Occipital lobe (tissue), 2 donors: Measurements from ENCODE around the gene ZNF462. TPM values are rescaled to one million over a fixed set of nuclear protein-coding genes. Genes with fewer than 3 reads are reported as not detected.
"Not testable (repeated sequence)": the region's sequence is repeated elsewhere in the genome, so short reads cannot be mapped to it uniquely, and the experiment has no call there.

Experiments used
- DNase-seq: peaks from one replicate; lab custom pipeline; 2025; lab: John Stamatoyannopoulos, UW
- total RNA-seq: library from RNA; depleted of rRNA; stranded (reverse); fragments of >200 nt; gene quantifications from one replicate; pipeline ENCODE4 v1.2.3, GENCODE V29; 2014

The ZNF462 gene
- total RNA-seq = 163 TPM

DNA sequence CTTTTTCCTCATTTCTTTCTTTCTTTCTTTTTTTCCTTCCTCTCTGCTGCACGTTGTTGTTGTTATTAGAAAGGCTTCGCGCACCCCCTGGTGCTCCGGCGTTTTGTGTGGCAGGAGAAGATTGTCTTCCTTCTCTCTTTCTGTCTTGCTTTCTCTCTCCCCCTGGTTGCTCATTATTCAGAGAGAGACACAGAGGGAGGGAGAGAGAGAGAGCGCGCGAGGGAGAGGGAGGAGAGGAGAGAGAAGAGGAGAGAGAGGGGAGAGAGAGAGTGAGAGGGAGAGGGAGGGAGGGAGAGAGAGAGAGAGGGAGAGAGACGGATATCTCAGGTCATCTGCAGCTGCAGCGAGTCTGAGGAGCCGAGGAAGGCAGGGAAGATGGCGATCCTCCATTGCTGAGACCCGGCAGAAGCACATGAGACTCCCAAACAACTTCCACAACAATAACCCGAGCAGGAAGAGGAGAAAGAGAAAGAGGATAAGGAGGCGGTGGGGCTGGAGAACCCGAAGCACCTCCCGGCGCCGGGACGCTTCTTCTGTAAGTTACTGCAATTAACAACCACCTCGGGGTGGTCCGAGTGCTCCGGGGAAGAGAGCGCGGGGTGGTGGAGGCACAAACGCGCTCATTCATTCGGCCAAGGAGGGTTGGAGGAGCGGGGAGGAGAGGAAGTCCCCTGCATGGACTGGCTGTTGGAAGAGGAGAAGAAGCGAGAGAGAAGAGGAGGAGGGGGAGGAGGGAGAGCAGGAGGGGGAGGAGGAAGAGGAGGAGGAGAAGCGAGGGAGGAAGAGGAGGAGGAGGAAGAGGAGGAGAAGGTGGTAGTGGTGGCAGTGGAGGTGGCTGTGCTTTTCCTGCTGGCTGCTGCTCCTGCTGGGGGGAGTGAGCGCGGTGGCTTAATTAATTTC is at the start of gene ZNF462:
ZNF462 (plus strand) TSS at position 346 of the 900 bp plus-strand sequence. CDS start 60,218 bp downstream, outside the sequence.
- peak; percentile 55 for DNase-seq

- DNase-seq = no peak
Observed at GRCh38 chr9:106816524-106816923, 46.4 kb upstream of the ZNF462 start.

GRCh38 chr9:106818034-106818433 is 44.9 kb upstream of the ZNF462 start:
- DNase-seq = no peak

GRCh38 chr9:106820866-106821265 is 42.1 kb upstream of the ZNF462 start:
- DNase-seq = no peak

GRCh38 chr9:106828070-106828469 is 34.9 kb upstream of the ZNF462 start:
- DNase-seq = no peak

GRCh38 chr9:106828965-106829364 is 34.0 kb upstream of the ZNF462 start:
- DNase-seq = no peak

DNA sequence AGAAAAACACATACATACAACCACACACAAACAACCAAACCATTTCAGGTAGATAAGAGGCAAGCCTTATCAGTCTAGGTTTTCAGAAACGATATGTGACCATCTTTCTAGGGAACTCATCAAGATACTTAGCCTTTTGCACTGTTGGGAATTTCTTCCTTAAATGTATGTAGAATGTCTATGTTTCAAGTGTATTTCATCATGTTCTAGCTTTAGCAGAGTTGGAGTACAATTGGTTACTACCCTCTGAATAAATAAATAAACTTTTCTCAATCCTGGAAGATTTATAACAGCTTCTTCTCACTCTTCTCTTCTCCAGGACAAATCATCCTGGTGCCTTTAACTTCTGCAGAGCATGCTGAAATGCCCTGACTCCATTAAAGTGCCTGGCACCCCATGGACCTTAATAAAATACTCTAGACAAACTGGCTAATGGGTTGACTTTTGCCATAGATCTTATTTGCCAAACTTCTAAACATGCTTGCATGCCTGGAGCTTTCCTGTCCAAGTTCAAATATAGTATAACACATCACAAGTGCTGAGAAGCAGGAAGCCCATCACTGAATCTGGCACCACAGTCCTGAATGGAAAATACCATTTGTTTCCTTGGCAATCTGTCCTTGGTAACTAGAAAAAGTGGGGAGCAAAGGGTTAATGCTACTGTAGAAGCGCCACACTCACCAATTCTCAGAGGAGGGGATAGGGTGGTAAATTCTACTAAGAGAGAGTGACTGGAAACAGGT is 33.1 kb upstream of the ZNF462 start:
- DNase-seq = no peak

GRCh38 chr9:106830527-106831150 is 32.3 kb upstream of the ZNF462 start:
- no peak for DNase-seq

- DNase-seq = no peak
Observed at GRCh38 chr9:106834888-106835287, 28.1 kb upstream of the ZNF462 start.

DNA sequence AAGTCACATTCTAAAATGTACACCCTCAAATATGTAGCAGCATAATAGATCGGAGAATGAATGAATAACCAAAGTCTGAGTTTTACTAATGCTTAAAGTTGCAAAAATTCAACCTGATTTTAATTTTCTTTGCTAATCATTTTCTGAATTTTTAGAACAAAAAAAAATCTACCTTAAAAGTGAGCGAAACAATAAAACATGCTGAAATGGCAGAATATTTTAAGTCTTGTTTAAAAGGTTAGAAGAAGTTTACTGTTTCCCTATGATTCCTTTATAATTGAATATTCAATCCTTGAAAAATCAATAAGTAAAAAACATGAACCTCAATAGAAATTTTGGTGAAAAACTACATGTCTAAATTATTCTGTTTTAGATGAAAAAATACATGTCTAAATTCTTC is 27.1 kb upstream of the ZNF462 start:
- no peak for DNase-seq

- no peak for DNase-seq
Observed at GRCh38 chr9:106843371-106843770, 19.6 kb upstream of the ZNF462 start.

DNA sequence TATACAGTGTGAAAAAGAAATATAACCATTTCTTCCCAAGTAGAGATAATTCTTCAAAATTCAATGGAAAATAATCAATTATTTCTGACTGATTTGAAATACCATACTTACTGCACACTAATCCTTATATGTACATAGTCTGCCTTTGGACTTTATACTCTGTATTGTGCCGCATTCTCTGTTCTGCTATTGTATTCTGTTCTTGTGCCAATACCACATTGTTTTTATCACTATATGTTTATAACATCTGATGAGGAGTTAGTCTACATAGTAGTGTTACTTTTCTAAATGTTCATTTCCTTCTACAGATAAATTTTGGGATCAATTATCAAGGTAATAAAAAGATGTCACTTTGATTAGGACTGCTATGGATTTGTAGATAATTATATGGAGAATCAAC is 16.7 kb upstream of the ZNF462 start:
- DNase-seq = no peak

- DNase-seq = no peak
Observed at GRCh38 chr9:106846857-106847256, 16.1 kb upstream of the ZNF462 start.

GRCh38 chr9:106851640-106852039 is 11.3 kb upstream of the ZNF462 start:
- not testable (repeated sequence) for DNase-seq

GRCh38 chr9:106857811-106858470 is 5.0 kb upstream of the ZNF462 start:
- DNase-seq = no peak

DNA sequence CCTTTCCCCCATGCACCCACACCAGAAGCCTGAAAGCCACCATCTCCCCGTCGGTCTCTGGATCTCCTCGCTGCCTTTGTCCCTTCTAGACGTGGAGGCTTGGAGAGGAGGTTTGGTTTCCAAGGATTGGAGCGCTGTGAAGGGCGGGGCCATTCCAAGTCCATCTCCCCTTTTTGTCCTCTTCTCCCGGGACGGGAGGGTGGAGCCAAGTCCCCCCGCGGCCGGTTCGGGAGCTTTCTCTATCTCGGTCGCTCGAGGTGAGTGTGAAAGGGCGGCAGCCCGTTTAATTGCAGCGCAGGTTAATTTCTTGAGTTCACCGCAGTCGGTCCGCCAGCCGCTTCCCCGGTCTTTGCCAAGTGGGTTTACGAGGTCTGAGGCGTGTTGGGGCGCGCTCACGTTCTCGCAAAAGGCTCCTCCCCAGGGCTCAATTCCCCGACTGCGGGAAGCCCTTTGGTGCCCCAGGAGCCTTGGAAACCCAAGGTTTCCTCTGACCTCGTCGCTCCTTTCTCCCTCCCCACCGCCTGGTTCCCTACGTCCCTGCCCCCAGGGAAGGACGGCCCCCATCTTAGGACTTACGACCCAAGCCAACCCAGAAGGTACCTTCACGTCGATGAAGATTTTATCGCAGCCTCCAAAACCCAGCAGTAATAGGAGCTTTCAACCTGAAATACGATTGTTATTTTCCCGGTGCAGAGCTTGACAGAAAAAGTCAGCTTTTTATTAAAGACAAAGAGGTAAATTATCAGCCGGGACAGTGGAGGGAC is 2.8 kb upstream of the ZNF462 start:
- no peak for DNase-seq

DNA sequence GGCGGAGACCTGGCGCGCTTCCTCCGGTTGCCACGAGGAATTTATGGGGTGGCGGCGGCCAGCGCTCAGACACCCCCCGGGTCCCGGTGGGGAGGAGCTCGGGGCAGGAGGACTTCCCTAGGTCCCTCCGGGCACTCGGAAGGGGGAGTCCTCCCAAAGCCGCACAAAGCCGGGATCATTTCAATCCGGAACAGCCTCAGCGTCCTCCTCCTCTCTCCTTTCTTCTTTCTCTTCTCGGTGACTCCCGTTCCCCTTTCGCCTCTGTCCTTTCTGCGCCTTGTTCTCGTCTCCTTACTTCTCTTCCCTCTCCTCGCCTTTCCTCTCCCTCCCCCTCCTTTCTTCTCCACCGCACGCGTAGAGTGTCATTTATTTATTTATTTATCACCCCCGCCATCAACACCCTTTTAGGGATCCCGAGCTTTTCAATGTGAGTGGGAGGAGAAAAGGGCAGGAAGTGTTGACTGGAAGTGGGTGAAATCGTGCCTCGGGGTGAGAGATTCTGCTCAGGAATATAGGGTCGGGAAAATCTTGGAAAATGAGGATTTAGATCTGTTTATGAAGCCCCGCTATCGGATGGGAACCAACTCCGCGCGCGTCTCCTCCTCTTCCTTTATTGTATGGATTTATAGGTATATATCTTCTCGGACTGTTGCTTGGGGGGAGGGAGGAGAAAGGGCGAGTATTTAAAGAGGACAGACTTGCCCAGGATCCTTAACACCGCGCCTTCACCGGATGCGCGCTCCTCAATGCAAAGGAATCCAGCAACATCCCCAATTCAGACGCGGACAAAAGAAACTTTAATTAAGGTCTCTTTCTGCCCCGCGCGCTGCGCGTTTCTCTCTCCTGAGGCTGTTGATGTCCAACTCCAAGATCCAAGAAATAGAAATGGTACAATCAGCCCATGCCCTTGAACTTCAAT is 2.0 kb upstream of the ZNF462 start:
- no peak for DNase-seq

DNA sequence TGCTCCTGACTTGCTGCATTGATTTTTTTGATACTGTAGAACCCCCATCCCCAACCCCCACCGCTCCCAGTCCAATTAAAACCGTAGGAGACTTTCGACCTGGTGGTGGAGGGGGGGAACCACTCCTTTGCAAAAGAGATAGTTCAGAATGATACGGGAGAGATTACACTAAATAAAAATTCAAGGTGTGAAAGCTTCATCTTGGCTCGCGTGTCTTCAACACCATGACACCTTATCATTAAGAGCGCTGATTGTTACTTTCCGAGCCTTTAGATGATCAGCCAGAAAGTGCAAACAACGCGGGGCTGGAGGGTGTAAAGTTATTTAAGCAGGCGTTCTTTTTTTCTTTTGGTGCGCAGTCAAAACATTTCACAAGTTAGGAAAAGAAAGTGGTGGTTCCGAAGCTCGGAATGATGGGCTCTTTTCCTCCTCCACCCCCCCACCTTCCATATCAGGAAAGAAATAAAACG is 1.3 kb upstream of the ZNF462 start:
- DNase-seq = no peak

DNA sequence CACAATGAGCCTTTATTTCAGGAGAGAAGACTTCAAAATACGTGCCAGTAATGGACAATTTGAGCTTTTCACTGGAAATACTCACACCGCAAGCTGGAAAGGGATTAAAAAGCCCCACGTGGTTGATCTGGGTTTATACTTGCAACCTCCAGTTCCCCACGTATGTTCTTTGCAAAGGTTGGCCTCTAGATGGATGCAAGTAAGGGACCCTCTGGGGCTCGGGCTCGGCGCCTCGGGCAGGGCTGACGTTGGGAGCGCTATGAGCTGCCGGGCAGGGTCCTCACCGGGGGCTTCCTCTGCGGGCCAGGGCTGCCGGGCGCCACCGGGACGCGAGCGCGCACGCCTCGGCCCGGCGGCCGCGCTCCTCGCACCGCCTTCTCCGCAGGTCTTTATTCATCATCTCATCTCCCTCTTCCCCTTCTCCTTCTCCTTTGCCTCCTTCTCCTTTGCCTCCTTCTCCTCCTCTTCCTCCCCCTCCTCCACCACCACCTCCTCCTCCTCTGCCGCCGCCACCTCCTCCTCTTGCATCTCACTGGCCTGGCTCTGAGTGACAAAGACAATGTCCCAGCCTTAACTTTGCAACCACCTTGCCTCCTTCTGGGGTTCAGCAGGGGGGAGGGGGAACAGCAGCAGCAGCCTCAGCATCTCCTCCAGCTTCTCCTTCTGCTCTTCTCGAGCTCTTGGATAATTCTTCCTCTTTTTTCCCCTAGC is 701 bp upstream of the ZNF462 start:
- no peak for DNase-seq
